ENCODE measurements around the gene ABCA6. TPM values are rescaled to one million over a fixed set of nuclear protein-coding genes. Genes with fewer than 3 reads are reported as not detected.
A peak's percentile ranks its signal among the peaks of the same experiment; 100 is the strongest.

ABCA6 gene
- total and polyA plus RNA-seq, 9 of the 15 experiments (the other 6 are each of a cell fraction or from before 2014, with no cell fraction given), result 0.06 to 0.73 (median 0.15) TPM

- no peak for TF ChIP-seq ZNF318 (IDR thresholded peaks at IDR 0.05; ENCODE audit: borderline replicate concordance in 1 of 2, low read depth in 1 of 2)
- 0 out of 2 replicates have a peak, but pooled peaks have one; percentile 39 for TF ChIP-seq CHAMP1 (IDR thresholded peaks at IDR 0.05)
- no peak for TF ChIP-seq SMARCC2 (IDR thresholded peaks at IDR 0.05; ENCODE audit: low read depth)
These were observed 43.1 kb downstream of the ABCA6 start (continued) for GRCh38 chr17:69098625-69099024.

Data from K562 (cell line).